ENCODE measurements around the gene ARHGEF37. TPM values are rescaled to one million over a fixed set of nuclear protein-coding genes. Genes with fewer than 3 reads are reported as not detected.
A peak's percentile ranks its signal among the peaks of the same experiment; 100 is the strongest.

Gene ARHGEF37
- total RNA-seq, 1 experiment from 2014 or later: 0.42 TPM

DNA sequence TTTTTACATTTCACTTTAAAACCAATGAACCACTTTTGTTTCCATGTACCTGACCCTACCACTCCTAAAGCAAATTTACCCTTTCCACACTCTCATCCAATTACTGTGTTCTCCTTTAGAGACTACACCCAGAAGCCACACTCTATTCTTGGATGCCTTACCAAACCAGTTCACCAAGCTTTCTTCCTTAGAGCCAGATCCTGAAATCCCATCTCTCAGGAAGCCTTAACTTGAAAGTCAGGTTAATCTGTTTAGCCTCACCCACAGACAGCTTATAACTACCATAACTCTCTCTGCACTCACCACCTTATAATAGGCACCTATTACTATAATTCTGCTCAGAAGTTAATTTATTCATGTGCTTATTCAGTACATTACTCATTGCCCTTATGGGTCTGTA lies 34.3 kb upstream of the ARHGEF37 start:
- Histone ChIP-seq H3K4me2 (ENCODE audit: insufficient read depth, insufficient read length, low read length) (no peak overlapping the region), H2BK12ac (ENCODE audit: insufficient read length, low read depth, low read length) (no peak overlapping the region), H4K20me1 (ENCODE audit: control insufficient read depth, insufficient read depth, insufficient read length) (no peaks in the 10 kb centered on the region), H4K5ac (ENCODE audit: insufficient read length, low read depth, low read length) (no peak overlapping the region), H3K4me1 (ENCODE audit: insufficient read depth, low read length) (no peaks in the 10 kb centered on the region; the same call in 1 of the 2 replicates), H3K23me2 (ENCODE audit: insufficient read length, low read depth, low read length, poor library complexity, severe bottlenecking) (peaks cover 15% of the 10 kb centered on the region), H3K27me3 (ENCODE audit: insufficient read depth, low read length) (no peaks in the 10 kb centered on the region), H2AK5ac (ENCODE audit: insufficient read length, low read length) (no peak overlapping the region), H3T11ph (ENCODE audit: low read length) (no peak overlapping the region), H2BK15ac (ENCODE audit: low read depth, low read length) (no peak overlapping the region), H2BK20ac (ENCODE audit: low read depth, low read length, poor library complexity, severe bottlenecking) (no peak overlapping the region), H4K8ac (replicated peaks; ENCODE audit: insufficient read length, low read depth, low read length) (no peak overlapping the region), H3K9ac (ENCODE audit: extremely low read depth, insufficient read length, low read length) (no peak overlapping the region), H3K4ac (ENCODE audit: low read depth, low read length) (no peak overlapping the region), H3K9me3 (ENCODE audit: control insufficient read depth, low read depth, low read length) (no peaks in the 10 kb centered on the region), H3K27ac (ENCODE audit: insufficient read length, low read depth, low read length) (no peak overlapping the region), H2AFZ (ENCODE audit: low read length) (no peak overlapping the region), H3K79me2 (ENCODE audit: insufficient read depth, low read length) (peaks cover 80% of the 10 kb centered on the region), H2BK120ac (ENCODE audit: low read depth, low read length, poor library complexity, severe bottlenecking) (no peak overlapping the region), H3K14ac (ENCODE audit: insufficient read depth, low read length) (no peak overlapping the region), H3K79me1 (ENCODE audit: insufficient read depth, low read depth, low read length, poor library complexity, severe bottlenecking) (peaks cover 3% of the 10 kb centered on the region), H4K91ac (ENCODE audit: insufficient read length, low read depth, low read length) (no peak overlapping the region), H3K56ac (ENCODE audit: insufficient read length, low read depth, low read length) (no peak overlapping the region), H2BK5ac (ENCODE audit: insufficient read length, low read length) (no peak overlapping the region), H3K23ac (ENCODE audit: insufficient read length, low read depth, low read length) (no peak overlapping the region), H3K18ac (ENCODE audit: insufficient read length, low read depth, low read length) (no peak overlapping the region)
- Mint-ChIP-seq H3K27me3 (ENCODE audit: low read depth) (no peaks in the 10 kb centered on the region), H3K4me1 (peaks cover 44 to 55% of the 10 kb centered on the region in 2 experiments), H3K9me3 (peaks cover 0 to 2% of the 10 kb centered on the region in 2 experiments; a peak in 1 of 5 replicates), H3K4me3 (peak overlapping the region; percentile 2 to 28; a peak in 4 of 5 replicates), H3K36me3 (ENCODE audit: insufficient read depth in 1 of 3, low read depth in 3 of 3) (peaks cover 57 to 78% (median 71%) of the 10 kb centered on the region in 3 experiments), H3K27ac (peak overlapping the region; percentile 62 to 93 (median 75); a peak in 5 of 7 replicates)
- DNase-seq: no peak
- TF ChIP-seq, protein P1, sequence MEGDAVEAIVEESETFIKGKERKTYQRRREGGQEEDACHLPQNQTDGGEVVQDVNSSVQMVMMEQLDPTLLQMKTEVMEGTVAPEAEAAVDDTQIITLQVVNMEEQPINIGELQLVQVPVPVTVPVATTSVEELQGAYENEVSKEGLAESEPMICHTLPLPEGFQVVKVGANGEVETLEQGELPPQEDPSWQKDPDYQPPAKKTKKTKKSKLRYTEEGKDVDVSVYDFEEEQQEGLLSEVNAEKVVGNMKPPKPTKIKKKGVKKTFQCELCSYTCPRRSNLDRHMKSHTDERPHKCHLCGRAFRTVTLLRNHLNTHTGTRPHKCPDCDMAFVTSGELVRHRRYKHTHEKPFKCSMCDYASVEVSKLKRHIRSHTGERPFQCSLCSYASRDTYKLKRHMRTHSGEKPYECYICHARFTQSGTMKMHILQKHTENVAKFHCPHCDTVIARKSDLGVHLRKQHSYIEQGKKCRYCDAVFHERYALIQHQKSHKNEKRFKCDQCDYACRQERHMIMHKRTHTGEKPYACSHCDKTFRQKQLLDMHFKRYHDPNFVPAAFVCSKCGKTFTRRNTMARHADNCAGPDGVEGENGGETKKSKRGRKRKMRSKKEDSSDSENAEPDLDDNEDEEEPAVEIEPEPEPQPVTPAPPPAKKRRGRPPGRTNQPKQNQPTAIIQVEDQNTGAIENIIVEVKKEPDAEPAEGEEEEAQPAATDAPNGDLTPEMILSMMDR (conservative IDR thresholded peaks at IDR 0.05): no peak
